GM10266 (cell line): ENCODE results near the gene CACNB2.

ENCODE experiments used
- DNase-seq: peaks from one replicate; pipeline ENCODE4 v3.0.0; 2012; ENCODE audit errors: extremely low spot score
- CTCF ChIP-seq: IDR thresholded peaks from 2 replicates; pipeline ENCODE4 v1.5.1; 2012; ENCODE audit warnings: mild to moderate bottlenecking, low read depth; ENCODE audit not compliant: control insufficient read depth, insufficient read depth; ENCODE audit errors: missing control alignments

CACNB2 gene

GRCh38 chr10:18102404-18102803 is 37.8 kb upstream of the CACNB2 start:
- DNase-seq: no peak
- no peak for TF ChIP-seq CTCF

- peak; percentile 31 for DNase-seq
Measured at GRCh38 chr10:18104223-18104872, 35.9 kb upstream of the CACNB2 start.

GRCh38 chr10:18109341-18109870 is 30.8 kb upstream of the CACNB2 start:
- no peak for TF ChIP-seq CTCF
- DNase-seq: no peak

More at GRCh38 chr10:18104223-18104872, 35.9 kb upstream of the CACNB2 start:
- peak; percentile 66 for TF ChIP-seq CTCF

GRCh38 chr10:18113881-18114280 is 26.3 kb upstream of the CACNB2 start:
- no peak for DNase-seq
- no peak for TF ChIP-seq CTCF

- TF ChIP-seq CTCF: no peak
- no peak for DNase-seq
Measured at GRCh38 chr10:18117276-18117675, 22.9 kb upstream of the CACNB2 start.

DNA sequence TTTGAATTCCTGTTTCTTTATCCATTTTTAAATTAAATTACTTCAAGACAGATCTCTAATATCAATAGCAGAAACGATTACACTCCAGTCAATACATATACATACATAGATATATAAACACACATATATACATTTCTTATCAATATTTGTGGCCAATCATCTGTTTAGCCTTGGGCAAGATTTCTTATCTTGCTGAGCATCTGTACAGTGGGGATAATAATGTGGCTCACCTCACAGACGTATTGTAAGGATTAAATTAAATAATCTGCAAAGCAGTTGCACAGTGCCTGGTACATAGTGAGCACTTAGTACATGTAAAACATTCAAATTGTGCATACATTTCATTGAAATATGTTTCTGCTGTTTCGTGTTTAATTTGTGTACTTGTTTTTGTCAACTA is 17.5 kb upstream of the CACNB2 start:
- TF ChIP-seq CTCF: no peak

DNA sequence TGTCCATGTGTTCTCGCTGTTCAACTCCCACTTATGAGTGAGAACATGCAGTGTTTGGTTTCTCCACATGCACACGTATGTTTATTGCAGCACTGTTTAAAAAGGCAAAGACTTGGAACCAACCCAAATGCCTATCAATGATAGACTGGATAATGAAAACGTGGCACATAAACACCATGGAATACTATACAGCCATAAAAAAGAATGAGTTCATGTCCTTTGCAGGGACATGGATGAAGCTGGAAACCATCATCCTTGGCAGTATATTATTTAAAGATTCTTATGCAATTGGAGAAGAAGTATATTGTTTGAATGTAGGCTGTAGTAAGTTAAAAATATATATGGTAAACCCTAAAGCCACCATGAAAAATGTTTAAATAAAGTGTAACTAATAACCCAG is 7.2 kb upstream of the CACNB2 start:
- DNase-seq: no peak
- TF ChIP-seq CTCF: no peak

More for the DNA sequence above, 17.5 kb upstream of the CACNB2 start:
- DNase-seq: no peak
